ENCODE data around the gene GRIA3.
"Not testable (repeated sequence)": the region's sequence is repeated elsewhere in the genome, so short reads cannot be mapped to it uniquely, and the experiment has no call there.

The GRIA3 gene

DNA sequence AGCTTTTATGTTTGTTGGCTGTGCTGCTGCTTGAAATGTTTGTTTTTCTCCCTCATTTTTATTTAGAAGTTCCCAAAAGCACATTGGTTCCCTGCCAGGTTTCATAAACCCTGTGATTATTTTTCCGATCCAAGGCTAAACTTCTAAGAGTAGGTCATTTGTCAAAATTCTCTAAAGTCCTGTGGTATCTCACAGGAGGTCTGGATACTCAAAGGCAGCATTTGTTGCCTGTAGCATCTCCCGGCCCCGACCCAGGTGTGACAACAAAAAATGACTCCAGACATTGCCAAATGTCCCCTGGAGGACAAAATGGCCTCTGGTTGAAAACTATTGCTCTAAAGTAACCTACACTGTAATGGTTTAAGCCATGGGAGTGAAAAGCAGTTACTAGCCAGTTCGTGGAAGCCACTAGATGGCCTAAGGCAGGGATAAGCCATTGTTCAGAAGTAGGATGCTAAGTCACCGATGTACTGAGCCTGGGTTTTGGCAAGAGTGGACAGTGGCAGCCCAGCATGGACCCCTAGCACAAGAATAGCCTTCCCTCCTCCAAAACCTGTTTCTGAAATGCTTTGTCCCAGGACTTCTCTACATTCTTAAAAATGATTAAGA lies 292.6 kb downstream of the GRIA3 start:
- FAIRE-seq = no peak

- no peak for FAIRE-seq
Observed at GRCh38 chrX:123477673-123478072, 293.6 kb downstream of the GRIA3 start.

DNA sequence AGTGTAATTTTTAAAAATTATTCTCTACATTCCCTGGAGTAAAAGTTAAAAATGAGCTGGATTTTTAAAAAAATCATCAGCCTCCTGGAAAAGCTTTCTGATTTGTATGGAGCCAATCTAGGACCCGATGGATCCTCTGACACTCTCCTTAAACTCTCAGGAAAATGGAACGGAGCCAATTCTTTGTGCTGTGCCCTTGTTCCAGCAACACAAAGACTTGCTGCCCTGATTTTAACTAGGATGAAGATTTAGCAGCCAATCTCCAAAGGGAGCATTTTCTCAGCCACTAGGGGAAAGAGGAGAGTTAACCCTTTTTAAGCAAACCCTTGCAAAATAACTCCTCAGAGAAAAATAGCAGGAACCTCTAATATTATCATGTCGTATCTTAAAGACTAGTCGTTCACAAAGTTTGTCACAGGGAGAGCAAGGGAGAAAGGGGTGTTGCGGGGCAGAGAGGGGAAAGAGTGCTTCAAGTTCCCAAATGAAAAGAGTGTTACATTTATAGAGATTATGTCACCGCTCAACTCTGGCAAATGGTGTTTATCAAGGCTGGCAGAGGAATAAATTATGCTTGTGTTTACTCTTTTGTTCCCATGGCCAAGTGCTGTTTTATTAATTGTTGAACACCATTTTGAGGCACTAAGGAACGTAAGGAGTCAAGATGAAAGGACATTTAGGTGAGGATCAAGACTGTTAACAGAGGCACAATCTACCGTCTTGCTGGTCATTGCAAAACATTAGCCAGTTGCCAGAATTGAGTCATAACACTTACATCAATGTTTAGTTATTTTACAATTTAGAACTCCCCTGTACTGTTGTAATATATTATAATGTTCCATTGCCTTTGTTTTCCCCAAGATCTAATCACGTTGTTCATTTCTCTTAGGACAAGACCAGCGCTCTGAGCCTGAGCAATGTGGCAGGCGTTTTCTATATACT lies 298.1 kb downstream of the GRIA3 start:
- no peak for FAIRE-seq

GRCh38 chrX:123486297-123486696 lies 302.2 kb downstream of the GRIA3 start:
- FAIRE-seq = no peak

- FAIRE-seq = no peak
Observed at GRCh38 chrX:123487236-123487635, 303.2 kb downstream of the GRIA3 start.

- FAIRE-seq = no peak
Observed at GRCh38 chrX:123487669-123488068, 303.6 kb downstream of the GRIA3 start.

DNA sequence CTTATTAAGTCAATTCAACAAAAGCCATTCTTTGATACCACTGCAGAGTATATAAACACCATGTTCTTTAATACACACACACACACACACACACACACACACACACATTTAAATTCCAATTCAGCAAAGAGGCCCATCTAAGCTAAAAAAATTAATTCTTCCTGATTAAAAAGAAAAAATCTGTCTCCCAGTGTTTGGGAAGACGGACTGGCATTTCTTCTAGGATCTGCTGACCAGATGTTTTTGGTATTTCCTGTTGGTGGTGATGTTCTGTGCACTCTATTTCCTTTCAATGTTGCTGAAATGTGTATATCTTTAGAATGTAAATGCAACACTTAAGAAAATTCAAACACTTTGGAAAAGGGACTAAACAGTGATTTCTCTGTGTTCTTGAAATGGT lies 304.9 kb downstream of the GRIA3 start:
- FAIRE-seq = no peak

DNA sequence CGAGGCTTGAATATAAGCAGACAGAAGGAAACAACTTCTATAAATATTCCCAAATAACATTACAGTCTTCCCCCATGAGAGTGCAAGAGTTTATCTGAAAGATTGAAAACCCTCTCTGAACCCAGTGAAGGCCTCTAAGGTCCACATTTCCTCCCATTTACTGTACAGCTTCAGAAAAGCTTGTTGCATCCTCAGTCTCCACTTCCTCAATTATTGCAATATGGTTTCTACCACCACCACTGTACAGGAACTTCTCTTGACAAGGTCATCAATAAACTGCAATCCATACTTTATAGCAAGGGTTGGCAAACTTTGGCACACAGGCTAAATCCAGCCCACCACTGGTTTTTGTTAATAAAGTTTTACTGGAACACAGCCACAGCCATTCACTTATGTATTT lies 309.8 kb downstream of the GRIA3 start:
- FAIRE-seq = no peak

DNA sequence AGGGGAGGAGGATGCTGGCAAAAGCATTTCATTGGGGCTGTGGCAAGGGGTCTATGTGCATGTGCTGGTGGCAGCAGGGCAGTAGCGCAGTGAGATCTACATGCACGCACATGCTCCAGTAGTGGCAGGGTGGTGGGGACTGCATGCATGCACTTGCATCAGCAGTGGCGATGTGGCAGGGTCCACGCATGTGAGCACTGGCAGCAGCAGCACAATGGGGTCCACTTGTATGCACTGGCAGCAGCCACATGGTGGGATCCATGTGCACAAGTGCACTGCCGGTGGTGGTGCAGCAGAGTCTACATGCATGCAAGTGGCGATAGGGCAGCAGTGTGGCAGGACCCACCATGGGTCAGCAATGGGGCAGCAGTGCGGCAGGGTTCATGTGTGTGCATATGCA lies 315.7 kb downstream of the GRIA3 start:
- FAIRE-seq = no peak

DNA sequence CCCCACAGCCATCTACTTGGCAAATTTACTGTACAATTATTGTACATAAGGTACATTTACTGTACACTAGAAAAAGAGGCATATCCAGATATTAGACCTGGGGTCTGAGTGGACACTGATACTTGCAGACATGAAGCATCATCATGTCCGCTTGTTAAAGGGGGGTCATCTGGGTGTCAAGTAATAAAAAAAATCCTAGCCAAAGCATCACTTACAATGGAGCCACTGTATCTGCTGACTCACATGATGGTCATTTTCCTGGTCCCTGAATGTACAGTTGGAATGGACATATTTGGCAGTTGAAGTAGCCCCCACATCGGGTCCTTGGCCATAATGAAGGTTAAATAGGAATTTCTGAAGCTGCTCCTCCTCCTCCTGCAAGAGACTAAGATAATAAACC lies 320.0 kb downstream of the GRIA3 start:
- FAIRE-seq = no peak

DNA sequence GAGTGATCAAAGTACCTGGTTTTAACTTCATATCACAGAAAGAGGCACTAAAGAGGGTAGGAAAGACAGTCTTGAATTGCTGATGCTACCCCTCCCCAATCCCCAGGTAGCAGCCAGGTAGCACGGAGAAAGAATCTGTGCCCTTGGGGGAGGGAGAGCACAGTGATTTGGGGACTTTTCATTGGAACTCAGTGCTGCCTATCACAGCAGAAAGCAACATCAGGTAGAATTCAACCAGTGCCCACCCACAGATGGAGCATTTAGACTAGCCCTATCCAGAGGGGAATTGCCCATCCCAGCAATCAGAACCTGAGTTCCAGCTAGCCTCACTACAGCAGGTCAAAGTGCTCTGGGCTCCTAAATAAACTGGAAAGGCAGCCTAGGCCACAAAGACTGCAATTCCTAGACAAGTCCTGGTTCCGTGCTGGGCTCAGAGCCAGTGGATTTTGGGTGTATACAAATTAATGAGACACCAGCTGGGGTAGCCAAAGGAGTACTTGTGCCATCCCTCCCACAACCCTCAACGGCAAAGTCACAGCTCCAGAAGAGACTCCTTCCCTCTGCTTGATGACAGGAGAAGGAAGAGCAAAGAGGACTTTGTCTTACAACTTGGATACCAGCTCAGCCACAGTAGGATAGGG lies 320.7 kb downstream of the GRIA3 start:
- no peak for FAIRE-seq

DNA sequence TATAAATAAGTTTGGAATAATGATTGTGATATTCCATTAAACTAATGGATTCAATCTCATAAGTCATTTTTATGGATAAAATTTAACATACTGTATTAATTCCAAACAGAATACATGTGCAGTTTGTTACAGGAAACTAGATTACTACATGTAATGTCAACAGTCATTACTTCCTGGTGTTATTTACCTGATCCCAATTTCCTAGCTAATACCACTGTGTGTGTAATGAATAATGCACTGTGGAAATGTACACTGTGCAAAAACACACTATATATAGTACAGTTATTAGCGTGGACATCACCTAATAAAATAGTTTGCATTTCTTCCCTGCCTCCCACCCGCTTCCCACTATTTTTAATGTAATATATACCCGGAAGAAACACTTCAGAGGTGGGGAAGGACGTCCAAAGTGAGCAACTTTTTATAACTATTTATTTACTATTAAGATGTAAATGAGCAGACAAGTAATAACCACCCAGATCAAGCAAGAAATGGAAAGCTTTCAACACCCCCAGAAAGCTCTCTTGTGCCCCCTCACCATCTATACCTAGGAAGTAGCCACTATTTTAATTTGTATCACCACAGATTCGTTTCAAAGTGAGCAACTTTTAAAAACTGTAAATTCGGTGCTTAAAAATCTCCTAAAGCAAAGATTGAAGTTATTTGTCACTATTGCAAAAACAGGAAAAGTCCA lies 329.7 kb downstream of the GRIA3 start:
- FAIRE-seq = no peak

DNA sequence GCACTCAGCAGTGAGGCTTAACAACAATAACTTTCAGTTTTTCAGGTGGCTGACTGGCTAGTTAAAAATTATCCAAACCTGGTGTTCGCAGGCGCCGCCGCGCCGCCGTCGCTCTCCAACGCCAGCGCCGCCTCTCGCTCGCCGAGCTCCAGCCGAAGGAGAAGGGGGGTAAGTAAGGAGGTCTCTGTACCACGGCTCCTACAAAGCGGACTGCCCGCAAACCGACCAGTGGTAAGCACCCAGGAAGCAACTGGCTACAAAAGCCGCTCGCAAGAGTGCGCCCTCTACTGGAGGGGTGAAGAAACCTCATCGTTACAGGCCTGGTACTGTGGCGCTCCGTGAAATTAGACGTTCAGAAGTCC lies 330.2 kb downstream of the GRIA3 start:
- not testable (repeated sequence) for FAIRE-seq

- no peak for FAIRE-seq
Observed at GRCh38 chrX:123518791-123519190, 334.7 kb downstream of the GRIA3 start.

GRCh38 chrX:123525123-123525725 lies 341.1 kb downstream of the GRIA3 start:
- no peak for FAIRE-seq

GRCh38 chrX:123530726-123531125 lies 346.6 kb downstream of the GRIA3 start:
- not testable (repeated sequence) for FAIRE-seq
